IMR-90 (cell line): ENCODE results near the gene DRC7. TPM values are rescaled to one million over a fixed set of nuclear protein-coding genes. Genes with fewer than 3 reads are reported as not detected.

Experiments
- ATAC-seq: fragments of 200-7000 bp; cut with Tn5 transposase; 2 replicates; pipeline ENCODE4 v1.9.1; 2020; ENCODE audit warnings: low read depth, mild to moderate bottlenecking, moderate library complexity
- BruUV-seq: library from RNA; stranded (reverse); fragments of 400-500 nt; replicated peaks from 2 replicates; lab custom pipeline; 2021; lab: Mats Ljungman, UMichigan
- CTCF ChIA-PET: fragments of 300-600 bp; formaldehyde crosslinking; extraction: SDS; loops from one replicate; lab custom pipeline; 2021; ENCODE audit warnings: antibody characterized with exemption; lab: Yijun Ruan, JAX
- POLR2A ChIA-PET: fragments of 300-600 bp; sonication (Branson Sonifier 250); formaldehyde crosslinking; loops from one replicate; lab custom pipeline; 2022; ENCODE audit warnings: antibody characterized with exemption; ENCODE audit not compliant: unreplicated experiment; lab: Charles Lee
- DNase-seq: peaks from one replicate; pipeline ENCODE4 v3.0.0; 2013
- H2AFZ ChIP-seq: replicated peaks from 2 replicates; pipeline ENCODE3; 2013; ENCODE audit warnings: low read length, mild to moderate bottlenecking; ENCODE audit not compliant: poor library complexity
- H2AK5ac ChIP-seq: 2 replicates; pipeline ENCODE4 v1.6.1; 2013; ENCODE audit warnings: low read depth, low read length, inconsistent platforms
- H2AK9ac ChIP-seq: replicated peaks from 2 replicates; pipeline ENCODE3; 2013; ENCODE audit warnings: mild to moderate bottlenecking, low read depth, low read length, moderate library complexity; ENCODE audit not compliant: poor library complexity
- H2BK120ac ChIP-seq: 2 replicates; pipeline ENCODE4 v1.6.1; 2013; ENCODE audit warnings: low read depth, low read length, inconsistent platforms
- H2BK15ac ChIP-seq: 3 replicates; pipeline ENCODE4 v1.6.1; 2013; ENCODE audit warnings: low read depth, low read length, inconsistent platforms
- H2BK20ac ChIP-seq: 2 replicates; pipeline ENCODE4 v1.6.1; 2013; ENCODE audit warnings: low read depth, mild to moderate bottlenecking, inconsistent platforms, low read length, moderate library complexity
- H2BK5ac ChIP-seq: 2 replicates; pipeline ENCODE4 v1.6.1; 2013; ENCODE audit warnings: mild to moderate bottlenecking, low read depth, low read length, inconsistent platforms; ENCODE audit not compliant: poor library complexity, severe bottlenecking
- H3K14ac ChIP-seq: replicated peaks from 2 replicates; pipeline ENCODE4 v1.6.1; 2013; ENCODE audit warnings: low read depth, low read length, inconsistent platforms
- H3K18ac ChIP-seq: 2 replicates; pipeline ENCODE4 v1.6.1; 2013; ENCODE audit warnings: low read depth, low read length, control low read depth
- H3K23ac ChIP-seq: 2 replicates; pipeline ENCODE4 v1.6.1; 2013; ENCODE audit warnings: low read depth, low read length, inconsistent platforms
- H3K27ac ChIP-seq: 2 replicates; pipeline ENCODE4 v1.5.1; 2013; ENCODE audit warnings: mild to moderate bottlenecking, control low read depth, low read length; ENCODE audit not compliant: insufficient read depth
- H3K27me3 ChIP-seq: 2 replicates; pipeline ENCODE4 v1.6.1; 2013; ENCODE audit warnings: low read length; ENCODE audit not compliant: control insufficient read depth, insufficient read depth
- H3K36me3 ChIP-seq: 2 replicates; pipeline ENCODE4 v1.6.1; 2013; ENCODE audit warnings: low read length, mixed read lengths; ENCODE audit not compliant: control insufficient read depth, insufficient read depth
- H3K4ac ChIP-seq: 2 replicates; pipeline ENCODE4 v1.6.1; 2013; ENCODE audit warnings: low read depth, low read length, inconsistent platforms
- H3K4me1 ChIP-seq: 2 replicates; pipeline ENCODE4 v1.6.1; 2013; ENCODE audit warnings: low read length, mixed read lengths; ENCODE audit not compliant: control insufficient read depth, insufficient read depth
- H3K4me2 ChIP-seq: 2 replicates; pipeline ENCODE4 v1.6.1; 2013; ENCODE audit warnings: low read depth, mild to moderate bottlenecking, control low read depth, low read length, moderate library complexity
- H3K4me3 ChIP-seq: 2 replicates; pipeline ENCODE4 v1.5.1; 2013; ENCODE audit warnings: low read depth, mild to moderate bottlenecking, control low read depth, low read length, moderate library complexity; ENCODE audit not compliant: insufficient read depth
- H3K56ac ChIP-seq: 2 replicates; pipeline ENCODE4 v1.6.1; 2013; ENCODE audit warnings: low read length, inconsistent platforms; ENCODE audit not compliant: insufficient read depth; ENCODE audit errors: extremely low read depth
- H3K79me1 ChIP-seq, 2 experiments: 2 replicates each; pipeline ENCODE4 v1.6.1; 2013; ENCODE audit warnings: low read length in 2 of 2, inconsistent platforms in 1 of 2, low read depth in 1 of 2
- H3K9ac ChIP-seq: 2 replicates; pipeline ENCODE4 v1.6.1; 2013; ENCODE audit warnings: low read depth, low read length, control low read depth
- H3K9me1 ChIP-seq: 2 replicates; pipeline ENCODE4 v1.6.1; 2013; ENCODE audit warnings: low read length, inconsistent platforms; ENCODE audit not compliant: insufficient read depth
- H3K9me3 ChIP-seq: 2 replicates; pipeline ENCODE4 v1.6.1; 2013; ENCODE audit warnings: low read length; ENCODE audit not compliant: control insufficient read depth, insufficient read depth
- H4K20me1 ChIP-seq: 2 replicates; pipeline ENCODE4 v1.6.1; 2013; ENCODE audit warnings: low read length, inconsistent platforms; ENCODE audit not compliant: insufficient read depth
- H4K5ac ChIP-seq: 2 replicates; pipeline ENCODE4 v1.6.1; 2013; ENCODE audit warnings: mild to moderate bottlenecking, low read depth, low read length, control low read depth
- H4K8ac ChIP-seq, 2 experiments: 2 replicates each; pipeline ENCODE4 v1.6.1; 2013; ENCODE audit warnings: low read depth in 2 of 2, low read length in 2 of 2, control low read depth in 1 of 2, inconsistent platforms in 1 of 2
- H4K91ac ChIP-seq: 2 replicates; pipeline ENCODE4 v1.6.1; 2013; ENCODE audit warnings: low read depth, low read length, inconsistent platforms; ENCODE audit not compliant: insufficient read depth
- CEBPB ChIP-seq: IDR thresholded peaks from 2 replicates; pipeline ENCODE4 v1.6.1; 2012; ENCODE audit warnings: low read depth, low read length, improper control_type of control experiment
- MAFK ChIP-seq: IDR thresholded peaks from 2 replicates; pipeline ENCODE4 v1.6.1; 2012; ENCODE audit warnings: low read depth, low read length, improper control_type of control experiment
- MAZ ChIP-seq: IDR thresholded peaks from 2 replicates; pipeline ENCODE4 v1.6.1; 2012; ENCODE audit warnings: low read depth, mild to moderate bottlenecking, low read length, improper control_type of control experiment, moderate library complexity, borderline replicate concordance
- MXI1 ChIP-seq: IDR thresholded peaks from 2 replicates; pipeline ENCODE4 v1.6.1; 2012; ENCODE audit warnings: low read depth, mild to moderate bottlenecking, low read length, moderate library complexity, borderline replicate concordance
- POLR2A ChIP-seq: IDR thresholded peaks from 2 replicates; pipeline ENCODE4 v1.6.1; 2012; ENCODE audit warnings: mild to moderate bottlenecking, low read depth, low read length
- RCOR1 ChIP-seq: IDR thresholded peaks from 2 replicates; pipeline ENCODE4 v1.6.1; 2012; ENCODE audit warnings: mild to moderate bottlenecking, low read length, improper control_type of control experiment; ENCODE audit not compliant: insufficient replicate concordance
- RFX5 ChIP-seq: IDR thresholded peaks from 2 replicates; pipeline ENCODE4 v1.8.0; 2012; ENCODE audit warnings: low read depth, mild to moderate bottlenecking, low read length, moderate library complexity
- SMC3 ChIP-seq: fragments of 150-350 bp; IDR thresholded peaks from 2 replicates; pipeline ENCODE4 v1.6.1; 2016; ENCODE audit warnings: low read depth, mild to moderate bottlenecking, antibody characterized with exemption, low read length, moderate library complexity
- WGBS, 2 experiments: methylation state at CpG; one replicate each; pipeline versions ENCODE4 v1.1.5 to v1.1.7; 2013; ENCODE audit warnings: missing lambda C conversion rate in 2 of 2; ENCODE audit not compliant: insufficient read length in 1 of 2; ENCODE audit errors: extremely low coverage in 2 of 2; 5-methylcytosine and 5-hydroxymethylcytosine counted together
- dilution Hi-C: fragments of 300-500 bp; cut with HindIII; formaldehyde crosslinking; loops from one replicate; pipeline ENCODE4 v1.14.3; 2018; ENCODE audit warnings: low sequenced_read_pairs; ENCODE audit not compliant: unreplicated experiment
- in situ Hi-C: fragments of 300-500 bp; cut with MboI; formaldehyde crosslinking; loops from 3 replicates; pipeline ENCODE4 v1.14.3; 2019; ENCODE audit warnings: low sequenced_read_pairs, inconsistent platforms, mixed read lengths
- intact Hi-C: fragments of 100-400 bp; cut with micrococcal nuclease; formaldehyde crosslinking; loops from 2 replicates; pipeline ENCODE4 v1.10.0; 2022
- polyA plus RNA-seq, 3 experiments: library from polyadenylated mRNA; depleted of rRNA; stranded (reverse); fragments of >200 nt; gene quantifications; 2 replicates each; pipeline ENCODE4 v1.2.3, GENCODE V29; 2012; ENCODE audit warnings: low replicate concordance in 1 of 3
- total RNA-seq: library from RNA; depleted of rRNA; stranded (reverse); fragments of >200 nt; gene quantifications from 2 replicates; pipeline ENCODE4 v1.2.3, GENCODE V29; 2012
- TF ChIP-seq, protein P1 (sequence below): fragments of 150-350 bp; IDR thresholded peaks from 2 replicates; pipeline ENCODE4 v1.6.1; 2017; ENCODE audit warnings: mild to moderate bottlenecking, antibody characterized with exemption, low read length, low read depth
- TF ChIP-seq, protein P2 (sequence below): fragments of 150-350 bp; IDR thresholded peaks from 2 replicates; pipeline ENCODE4 v1.6.1; 2016; ENCODE audit warnings: low read depth, mild to moderate bottlenecking, low read length, moderate library complexity, borderline replicate concordance

DRC7 gene
- total and polyA plus RNA-seq, 2 of the 4 experiments (the other 2 are of a cell fraction): not detected

DNA sequence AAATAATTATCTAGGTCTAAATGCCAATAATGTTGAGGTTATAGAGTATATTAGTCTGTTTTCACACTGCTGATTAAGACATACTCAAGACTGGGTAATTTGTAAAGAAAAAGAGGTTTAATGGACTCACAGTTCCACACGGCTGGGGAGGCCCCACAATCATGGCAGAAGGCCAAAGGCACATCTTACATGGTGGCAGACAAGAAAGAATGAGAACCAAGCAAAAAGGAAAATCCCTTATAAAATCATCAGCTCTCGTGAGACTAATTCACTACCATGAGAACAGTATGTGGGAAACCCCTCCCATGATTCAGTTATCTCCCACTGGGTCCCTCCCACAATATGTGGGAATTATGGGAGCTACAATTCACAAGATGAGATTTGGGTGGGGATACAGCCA lies 38.1 kb downstream of the DRC7 start:
- Histone ChIP-seq H3K18ac (no peak overlapping the region), H2BK15ac (no peak overlapping the region), H2BK20ac (no peak overlapping the region), H3K14ac (no peak overlapping the region), H3K9ac (no peak overlapping the region), H2AK5ac (no peak overlapping the region), H3K36me3 (no peaks in the 10 kb centered on the region), H2AFZ (no peak overlapping the region), H3K9me1 (peaks cover 3% of the 10 kb centered on the region; the same call in 1 of the 2 replicates), H2AK9ac (no peak overlapping the region), H3K79me1 (peaks cover 0 to 22% of the 10 kb centered on the region in 2 experiments; a peak in 2 of 4 replicates), H3K27me3 (no peaks in the 10 kb centered on the region), H3K4ac (no peak overlapping the region), H3K4me1 (peaks cover 10% of the 10 kb centered on the region), H2BK120ac (no peak overlapping the region), H4K5ac (no peak overlapping the region), H4K8ac (no peak overlapping the region), H3K56ac (no peak overlapping the region), H2BK5ac (no peak overlapping the region), H3K4me2 (no peak overlapping the region), H3K23ac (no peak overlapping the region), H3K4me3 (no peak overlapping the region), H3K9me3 (no peaks in the 10 kb centered on the region), H4K91ac (no peak overlapping the region), H3K27ac (no peak overlapping the region), H4K20me1 (no peaks in the 10 kb centered on the region)
- intact Hi-C loops: no loop called here
- no TSS peak for BruUV-seq
- ChIA-PET POLR2A (no interaction called here), CTCF (no interaction called here)
- ATAC-seq: no peak
- TF ChIP-seq RCOR1 (no peak), POLR2A (no peak), MXI1 (no peak), RFX5 (no peak), CEBPB (no peak), MAFK (no peak), SMC3 (no peak), MAZ (no peak)
- TF ChIP-seq, protein P1, sequence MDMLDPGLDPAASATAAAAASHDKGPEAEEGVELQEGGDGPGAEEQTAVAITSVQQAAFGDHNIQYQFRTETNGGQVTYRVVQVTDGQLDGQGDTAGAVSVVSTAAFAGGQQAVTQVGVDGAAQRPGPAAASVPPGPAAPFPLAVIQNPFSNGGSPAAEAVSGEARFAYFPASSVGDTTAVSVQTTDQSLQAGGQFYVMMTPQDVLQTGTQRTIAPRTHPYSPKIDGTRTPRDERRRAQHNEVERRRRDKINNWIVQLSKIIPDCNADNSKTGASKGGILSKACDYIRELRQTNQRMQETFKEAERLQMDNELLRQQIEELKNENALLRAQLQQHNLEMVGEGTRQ: no peak
- TF ChIP-seq, protein P2, sequence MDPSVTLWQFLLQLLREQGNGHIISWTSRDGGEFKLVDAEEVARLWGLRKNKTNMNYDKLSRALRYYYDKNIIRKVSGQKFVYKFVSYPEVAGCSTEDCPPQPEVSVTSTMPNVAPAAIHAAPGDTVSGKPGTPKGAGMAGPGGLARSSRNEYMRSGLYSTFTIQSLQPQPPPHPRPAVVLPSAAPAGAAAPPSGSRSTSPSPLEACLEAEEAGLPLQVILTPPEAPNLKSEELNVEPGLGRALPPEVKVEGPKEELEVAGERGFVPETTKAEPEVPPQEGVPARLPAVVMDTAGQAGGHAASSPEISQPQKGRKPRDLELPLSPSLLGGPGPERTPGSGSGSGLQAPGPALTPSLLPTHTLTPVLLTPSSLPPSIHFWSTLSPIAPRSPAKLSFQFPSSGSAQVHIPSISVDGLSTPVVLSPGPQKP: no peak
- dilution Hi-C loops: no loop called here
- no CpG with 5 or more reads among the region's 2 CpGs for WGBS, 2 experiments
- DNase-seq: no peak
- in situ Hi-C loops: no loop called here
